Measurements from ENCODE around the gene POLDIP3.
A peak's percentile ranks its signal among the peaks of the same experiment; 100 is the strongest.
"Not testable (repeated sequence)": the region's sequence is repeated elsewhere in the genome, so short reads cannot be mapped to it uniquely, and the experiment has no call there.

The POLDIP3 gene

DNA sequence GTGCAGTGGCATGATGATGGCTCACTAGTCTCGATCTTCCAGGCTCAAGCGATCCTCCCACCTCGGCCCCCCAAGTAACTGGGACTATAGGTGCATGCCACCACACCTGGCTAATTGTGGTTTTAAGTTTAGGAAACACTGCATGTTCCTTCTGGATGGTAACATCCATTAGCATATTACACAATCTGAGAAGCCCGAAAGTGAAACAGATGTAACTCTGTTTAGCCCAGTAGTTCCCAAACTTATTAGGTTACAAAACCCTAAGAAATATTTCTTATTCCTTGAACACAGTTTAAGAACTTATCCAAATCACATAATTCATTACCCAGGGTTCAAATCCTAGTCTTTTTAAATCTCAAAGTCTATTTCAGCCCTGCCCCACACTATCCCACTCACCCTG, 28.3 kb downstream of the POLDIP3 start:
- no peak for DNase-seq (ENCODE audit: low read depth, low spot score)

GRCh38 chr22:42585096-42585495, 29.6 kb downstream of the POLDIP3 start:
- DNase-seq (ENCODE audit: low read depth, low spot score) = no peak

DNA sequence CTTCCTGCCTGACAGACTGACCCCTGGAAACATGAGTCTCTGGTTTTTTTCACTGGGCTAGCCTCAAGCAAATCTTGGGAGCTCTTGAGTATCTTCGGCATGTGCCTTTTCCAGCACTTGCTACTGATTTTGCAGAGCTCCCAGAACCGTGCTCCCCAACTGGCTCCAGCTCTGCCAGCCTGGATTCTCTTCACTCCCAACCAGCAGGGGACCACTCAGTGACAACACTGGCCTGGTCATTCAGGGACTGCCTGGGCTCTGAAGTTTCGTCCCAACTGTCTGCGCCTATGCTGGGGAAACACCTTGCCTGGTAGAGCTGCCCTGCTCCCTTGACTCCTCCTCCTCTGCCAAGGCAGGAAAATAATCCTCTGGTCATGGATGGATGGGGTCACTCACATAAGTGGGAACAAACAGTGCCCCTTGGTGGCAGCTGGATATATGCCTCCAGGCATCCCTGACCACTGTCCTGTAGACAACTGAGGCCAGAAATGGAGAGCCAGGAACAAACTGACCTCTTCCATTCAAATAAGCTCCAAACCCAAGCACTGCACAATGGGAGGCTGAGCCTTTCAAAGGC, 30.2 kb downstream of the POLDIP3 start:
- DNase-seq (ENCODE audit: low read depth, low spot score) = no peak

DNA sequence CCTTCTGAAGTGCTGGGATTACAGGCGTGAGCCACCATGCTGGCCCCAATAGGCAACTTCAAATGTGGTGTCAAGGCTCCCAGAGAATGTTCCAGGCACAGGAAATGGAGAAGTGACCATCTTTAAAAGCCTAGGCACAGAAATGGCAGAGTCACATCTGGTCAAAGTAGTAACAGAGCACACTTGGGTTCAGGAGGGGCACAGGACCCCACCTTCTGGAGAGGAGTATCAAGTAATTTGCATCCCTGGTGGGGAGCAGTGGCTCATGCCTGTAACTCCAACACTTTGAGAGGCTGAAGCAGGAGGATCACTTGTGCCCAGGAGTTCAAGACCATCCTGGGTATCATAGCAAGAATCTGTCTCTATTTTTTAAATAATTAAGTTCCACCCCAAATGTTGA, 31.7 kb downstream of the POLDIP3 start:
- no peak for DNase-seq (ENCODE audit: low read depth, low spot score)

DNA sequence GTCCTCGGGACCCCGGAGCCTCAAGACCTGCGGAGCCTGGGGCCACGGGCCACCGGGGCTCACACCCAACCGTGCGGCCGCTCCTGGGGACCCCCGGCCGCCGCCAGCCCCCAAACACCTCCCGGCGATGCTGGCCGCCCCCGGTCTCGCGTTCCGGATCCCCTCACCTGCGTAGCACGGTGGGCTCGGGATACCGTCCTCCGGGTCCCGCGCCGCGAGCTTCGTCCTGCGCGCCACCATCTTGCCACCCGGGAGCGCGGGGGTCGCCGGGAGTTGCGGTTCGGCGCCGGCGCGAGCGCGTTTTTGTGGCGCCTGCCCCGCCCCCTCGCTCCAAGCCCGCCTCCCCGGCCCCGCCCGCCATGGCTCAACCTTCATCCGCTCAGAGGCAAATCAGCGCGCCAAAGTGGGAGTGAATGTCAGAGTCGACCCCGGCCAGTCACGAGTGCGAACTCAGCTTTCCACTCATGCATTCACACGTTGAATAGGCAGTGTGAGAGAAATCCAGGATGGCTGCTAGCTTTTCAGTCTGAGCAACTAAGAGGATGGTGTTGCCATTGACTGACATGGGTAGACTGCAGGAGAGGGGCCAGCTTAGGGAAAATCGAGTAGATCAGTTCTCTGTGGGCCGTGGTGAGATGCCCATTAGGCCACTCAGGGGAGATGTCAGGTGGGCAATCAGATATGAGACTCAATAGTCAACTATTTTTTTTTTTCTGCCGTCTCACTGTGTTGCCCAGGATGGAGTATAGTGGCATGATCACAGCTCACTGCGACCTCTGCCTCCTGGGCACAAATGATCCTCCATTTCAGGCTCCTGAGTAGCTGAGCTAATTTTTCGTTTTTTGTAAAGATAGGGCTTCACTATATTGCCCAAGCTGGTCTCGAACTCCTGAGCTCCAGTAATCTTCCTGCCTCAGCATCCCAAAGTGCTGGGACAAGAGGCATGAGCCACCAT, 32.6 kb downstream of the POLDIP3 start:
- peak; percentile 64 for DNase-seq (ENCODE audit: low read depth, low spot score)

- not testable (repeated sequence) for DNase-seq (ENCODE audit: low read depth, low spot score)
These were observed 33.4 kb downstream of the POLDIP3 start for GRCh38 chr22:42581194-42581761.

GRCh38 chr22:42580040-42580439, 34.6 kb downstream of the POLDIP3 start:
- DNase-seq (ENCODE audit: low read depth, low spot score) = not testable (repeated sequence)

DNA sequence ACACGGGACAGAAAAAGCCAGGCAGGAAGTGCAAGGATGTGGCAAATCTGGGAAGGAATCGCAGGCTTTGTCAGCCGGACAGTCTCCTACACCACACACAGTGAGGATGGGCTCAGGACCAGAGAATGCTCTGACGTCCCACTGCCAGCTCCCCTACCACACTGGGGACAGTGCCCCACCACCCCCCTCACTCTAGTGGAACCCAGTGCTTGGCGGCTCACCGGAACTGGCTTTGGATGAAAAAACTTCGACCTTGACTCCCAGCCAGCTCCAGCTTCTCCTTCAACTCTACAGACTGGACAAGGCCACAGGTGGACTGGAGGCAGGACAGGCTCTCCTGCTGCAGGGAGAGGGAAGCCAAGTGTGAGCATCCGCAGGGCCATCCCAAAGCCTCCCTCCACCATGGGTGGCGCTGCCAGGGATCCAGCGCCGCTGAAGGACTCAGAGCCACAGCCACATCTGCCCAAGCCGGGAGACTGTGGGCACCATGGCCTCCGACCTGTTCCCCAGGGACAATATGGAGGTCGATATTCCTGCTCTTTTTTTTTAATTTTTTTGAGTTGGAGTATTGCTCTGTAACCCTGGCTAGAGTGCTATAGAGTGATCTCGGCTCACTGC, 37.0 kb downstream of the POLDIP3 start:
- no peak for DNase-seq (ENCODE audit: low read depth, low spot score)

- DNase-seq (ENCODE audit: low read depth, low spot score) = not testable (repeated sequence)
These were observed 37.5 kb downstream of the POLDIP3 start for GRCh38 chr22:42577141-42577540.

GRCh38 chr22:42575996-42576574, 38.6 kb downstream of the POLDIP3 start:
- not testable (repeated sequence) for DNase-seq (ENCODE audit: low read depth, low spot score)

- not testable (repeated sequence) for DNase-seq (ENCODE audit: low read depth, low spot score)
These were observed 40.2 kb downstream of the POLDIP3 start for GRCh38 chr22:42574468-42574867.

- DNase-seq (ENCODE audit: low read depth, low spot score) = not testable (repeated sequence)
These were observed 40.6 kb downstream of the POLDIP3 start for GRCh38 chr22:42574046-42574445.

- DNase-seq (ENCODE audit: low read depth, low spot score) = not testable (repeated sequence)
These were observed 43.6 kb downstream of the POLDIP3 start for GRCh38 chr22:42571068-42571467.

DNA sequence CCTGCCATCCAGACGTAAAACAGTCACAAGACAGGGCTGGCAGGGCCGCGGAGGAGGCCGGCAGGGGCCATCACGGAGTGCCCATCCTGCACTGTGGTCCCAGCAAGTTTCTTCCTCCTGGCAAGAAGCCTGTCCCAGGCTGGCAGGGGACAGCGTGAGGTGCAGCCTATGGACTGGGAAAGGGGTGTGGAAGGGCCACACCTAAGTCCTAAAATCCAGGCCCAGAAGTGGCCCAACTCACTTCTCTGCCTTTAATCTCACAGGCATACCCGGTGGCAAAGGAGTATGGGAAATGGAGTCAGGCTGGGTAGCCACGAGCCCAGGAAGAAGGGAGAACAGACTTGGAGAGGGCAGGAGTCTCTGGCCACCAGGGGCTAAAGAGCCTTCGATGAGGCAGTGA, 44.1 kb downstream of the POLDIP3 start:
- DNase-seq (ENCODE audit: low read depth, low spot score) = not testable (repeated sequence)

DNA sequence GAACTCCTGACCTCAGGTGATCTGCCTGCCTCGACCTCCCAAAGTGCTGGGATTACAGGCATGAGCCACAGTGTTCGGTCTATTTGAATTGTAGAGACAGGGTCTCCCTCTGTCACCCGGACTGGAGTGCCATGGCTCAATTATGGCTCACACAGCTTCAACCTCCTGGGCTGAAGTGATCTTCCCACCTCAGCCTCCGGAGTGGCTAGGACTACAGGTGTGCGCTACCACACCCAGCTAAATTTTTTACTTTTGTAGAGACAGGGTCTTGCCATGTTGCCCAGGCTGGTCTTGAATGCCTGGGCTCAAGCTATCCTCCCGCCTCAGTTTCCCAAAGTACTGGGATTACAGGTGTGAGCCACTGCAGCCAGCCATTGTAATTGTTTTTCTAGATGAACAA, 46.7 kb downstream of the POLDIP3 start:
- DNase-seq (ENCODE audit: low read depth, low spot score) = not testable (repeated sequence)

DNA sequence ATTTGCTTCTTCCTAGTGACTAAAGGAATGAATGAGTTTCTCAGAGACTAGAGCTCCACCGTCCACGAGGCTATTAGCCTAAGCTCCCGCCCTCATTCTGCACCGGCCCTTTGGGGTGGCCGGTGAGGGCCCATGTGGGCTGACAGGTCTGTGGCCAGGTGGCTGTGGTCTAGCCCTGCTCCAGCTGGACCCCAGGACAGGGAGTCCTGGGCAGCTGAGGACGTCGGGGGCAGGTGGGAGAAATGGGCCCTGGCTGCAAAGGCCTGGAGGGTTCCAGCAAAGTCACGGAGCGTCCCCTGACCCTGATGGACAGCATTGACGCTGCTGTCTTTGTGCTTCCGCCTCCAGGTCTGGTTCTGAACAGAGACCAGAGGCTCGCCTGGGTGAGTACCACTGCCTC, 48.7 kb downstream of the POLDIP3 start:
- no peak for DNase-seq (ENCODE audit: low read depth, low spot score)

DNA sequence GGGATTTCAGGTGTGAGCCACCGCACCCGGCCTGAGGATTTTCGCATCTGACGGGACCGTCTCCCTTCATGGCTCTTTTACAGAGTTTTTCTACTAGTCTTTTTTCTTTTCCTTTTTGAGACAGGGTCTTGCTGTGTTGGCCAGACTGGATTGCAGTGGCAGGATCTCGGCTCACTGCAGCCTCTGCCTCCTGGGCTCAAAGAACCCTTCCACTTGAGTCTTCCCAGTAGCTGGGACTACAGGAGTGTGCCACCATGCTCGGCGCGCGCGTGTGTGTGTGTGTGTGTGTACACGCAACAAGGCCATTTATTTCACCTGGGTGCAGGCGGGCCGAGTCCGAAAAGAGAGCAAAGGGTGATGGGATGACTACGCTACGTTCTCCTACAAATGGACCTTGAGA, 50.0 kb downstream of the POLDIP3 start:
- no peak for DNase-seq (ENCODE audit: low read depth, low spot score)

GRCh38 chr22:42563943-42564342, 50.7 kb downstream of the POLDIP3 start:
- not testable (repeated sequence) for DNase-seq (ENCODE audit: low read depth, low spot score)

GRCh38 chr22:42562684-42563083, 52.0 kb downstream of the POLDIP3 start:
- DNase-seq (ENCODE audit: low read depth, low spot score) = no peak

- no peak for DNase-seq (ENCODE audit: low read depth, low spot score)
These were observed 52.4 kb downstream of the POLDIP3 start for GRCh38 chr22:42562279-42562678.

DNA sequence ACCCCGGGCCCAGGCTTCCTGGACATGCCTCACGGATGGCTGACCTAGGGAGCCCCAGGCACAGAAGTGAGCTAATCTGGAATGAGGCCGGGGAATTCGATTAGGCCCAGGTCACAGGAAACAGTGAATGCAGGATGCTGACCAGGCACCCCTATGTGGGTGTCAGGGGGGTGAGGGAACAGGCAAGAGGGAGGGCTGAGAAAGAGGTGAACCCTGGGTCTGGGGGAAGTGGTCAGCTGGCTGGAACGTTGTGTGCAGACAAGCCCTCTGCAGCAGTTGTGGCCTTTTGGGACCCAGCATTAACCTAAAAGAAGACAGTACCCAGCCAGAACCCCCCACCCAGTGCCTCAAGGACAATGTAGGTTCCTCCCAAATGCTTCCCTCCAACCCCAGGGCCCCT, 52.8 kb downstream of the POLDIP3 start:
- no peak for DNase-seq (ENCODE audit: low read depth, low spot score)

GRCh38 chr22:42560781-42561180, 53.9 kb downstream of the POLDIP3 start:
- DNase-seq (ENCODE audit: low read depth, low spot score) = no peak

Measured in activated CD4-positive, CD25-positive, alpha-beta regulatory T cell treated with anti-CD3 and anti-CD28 coated beads, Interleukin-2, amount 50 U/mL, for 16 hours (primary cell).